Hepatocyte (in vitro differentiated cells): ENCODE data around the gene ANAPC5.

ENCODE experiments used
- EZH2 ChIP-seq: fragments of 200-600 bp; sonication (generic); IDR thresholded peaks from 2 replicates; pipeline ENCODE4 v1.6.1; 2016; ENCODE audit warnings: antibody characterized with exemption, mild to moderate bottlenecking, borderline replicate concordance
- EZH2phosphoT487 ChIP-seq: fragments of 200-600 bp; sonication (generic); IDR thresholded peaks from one replicate; pipeline ENCODE4 v1.6.1; 2018; ENCODE audit warnings: antibody characterized with exemption, mild to moderate bottlenecking, low read depth, moderate library complexity; ENCODE audit not compliant: unreplicated experiment, severe bottlenecking
- TF ChIP-seq, protein P1 (sequence below): fragments of 200-600 bp; sonication (generic); IDR thresholded peaks from 2 replicates; pipeline ENCODE4 v1.5.1; 2016; ENCODE audit warnings: antibody characterized with exemption, mild to moderate bottlenecking; ENCODE audit not compliant: poor library complexity

DNA sequence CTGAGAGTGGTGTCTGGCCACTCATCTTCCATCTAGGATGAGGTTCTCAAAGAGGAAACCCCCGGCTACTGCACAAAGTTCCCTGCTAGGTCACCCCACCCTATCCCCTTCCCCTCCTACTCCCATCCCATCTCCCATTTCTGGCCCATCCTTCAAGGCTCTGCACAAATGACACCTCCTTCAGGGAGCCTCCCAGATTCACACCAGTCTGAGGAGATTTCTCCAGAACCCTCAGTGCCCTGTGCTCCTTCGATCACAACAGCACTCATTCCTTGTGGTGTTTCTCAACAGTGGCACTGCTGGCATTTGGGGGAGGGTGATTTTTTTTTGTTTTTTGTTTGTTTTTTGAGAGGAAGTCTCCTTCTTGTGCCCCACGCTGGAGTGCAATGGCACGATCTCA, 58.6 kb downstream of the ANAPC5 start:
- TF ChIP-seq, protein P1, sequence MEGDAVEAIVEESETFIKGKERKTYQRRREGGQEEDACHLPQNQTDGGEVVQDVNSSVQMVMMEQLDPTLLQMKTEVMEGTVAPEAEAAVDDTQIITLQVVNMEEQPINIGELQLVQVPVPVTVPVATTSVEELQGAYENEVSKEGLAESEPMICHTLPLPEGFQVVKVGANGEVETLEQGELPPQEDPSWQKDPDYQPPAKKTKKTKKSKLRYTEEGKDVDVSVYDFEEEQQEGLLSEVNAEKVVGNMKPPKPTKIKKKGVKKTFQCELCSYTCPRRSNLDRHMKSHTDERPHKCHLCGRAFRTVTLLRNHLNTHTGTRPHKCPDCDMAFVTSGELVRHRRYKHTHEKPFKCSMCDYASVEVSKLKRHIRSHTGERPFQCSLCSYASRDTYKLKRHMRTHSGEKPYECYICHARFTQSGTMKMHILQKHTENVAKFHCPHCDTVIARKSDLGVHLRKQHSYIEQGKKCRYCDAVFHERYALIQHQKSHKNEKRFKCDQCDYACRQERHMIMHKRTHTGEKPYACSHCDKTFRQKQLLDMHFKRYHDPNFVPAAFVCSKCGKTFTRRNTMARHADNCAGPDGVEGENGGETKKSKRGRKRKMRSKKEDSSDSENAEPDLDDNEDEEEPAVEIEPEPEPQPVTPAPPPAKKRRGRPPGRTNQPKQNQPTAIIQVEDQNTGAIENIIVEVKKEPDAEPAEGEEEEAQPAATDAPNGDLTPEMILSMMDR: no peak
- TF ChIP-seq EZH2 (no peak), EZH2phosphoT487 (no peak)
